Testis (tissue), 3 donors: ENCODE measurements around the gene SPATA2L. TPM values are rescaled to one million over a fixed set of nuclear protein-coding genes. Genes with fewer than 3 reads are reported as not detected.

Experiments
- DNase-seq: peaks from one replicate; pipeline ENCODE4 v3.0.0-alpha.2; 2019
- H3K27ac ChIP-seq, 2 donors: fragments of 200-600 bp; sonication (generic); one replicate each; pipeline ENCODE4 v1.5.1; 2019
- H3K27me3 ChIP-seq: fragments of 200-600 bp; sonication (generic); one replicate; pipeline ENCODE4 v1.5.1; 2019
- H3K36me3 ChIP-seq: fragments of 200-600 bp; sonication (generic); one replicate; pipeline ENCODE4 v1.5.1; 2017; ENCODE audit warnings: low read depth; ENCODE audit errors: missing control alignments
- H3K4me1 ChIP-seq: fragments of 200-600 bp; sonication (generic); one replicate; pipeline ENCODE4 v1.5.1; 2019
- H3K4me3 ChIP-seq, 2 donors: fragments of 200-600 bp; sonication (generic); one replicate each; pipeline ENCODE4 v1.5.1; 2017 to 2019
- H3K9me3 ChIP-seq: fragments of 200-600 bp; sonication (generic); one replicate; pipeline ENCODE4 v1.5.1; 2017
- POLR2A ChIP-seq: fragments of 450-650 bp; IDR thresholded peaks from one replicate; pipeline ENCODE4 v1.6.1; 2017; ENCODE audit warnings: antibody characterized with exemption, mild to moderate bottlenecking, moderate library complexity
- WGBS, 2 donors: methylation state at CpG; one replicate each; pipeline ENCODE4 v1.1.5; 2018; 5-methylcytosine and 5-hydroxymethylcytosine counted together
- intact Hi-C: fragments of 100-400 bp; cut with DNase I; formaldehyde crosslinking; loops from one replicate; pipeline ENCODE4 v1.15.1; 2023; ENCODE audit warnings: low total_unique reads
- polyA plus RNA-seq: library from polyadenylated mRNA; stranded (reverse); fragments of 350-450 nt; fragmentation: Illumina TruSeq; extraction: RNeasy Lipid Tissue Mini Kit (QIAGEN cat#74804); gene quantifications from one replicate; pipeline ENCODE4 v1.2.3, GENCODE V29; 2014; ENCODE audit warnings: low read depth, low replicate concordance; ENCODE audit not compliant: insufficient read depth
- total RNA-seq, 2 donors: library from RNA; depleted of rRNA; stranded (reverse); fragments of >200 nt; gene quantifications; one replicate each; pipeline ENCODE4 v1.2.3, GENCODE V29; 2016
- TF ChIP-seq, protein P1 (sequence below), 3 experiments: fragments of 450-650 bp in 2 of 3; fragments of 200-600 bp in 1 of 3; sonication (generic) in 1 of 3; IDR thresholded peaks; one replicate each; pipeline ENCODE4 v1.5.1; 2016 to 2019; ENCODE audit warnings: antibody characterized with exemption in 3 of 3, mild to moderate bottlenecking in 2 of 3, moderate library complexity in 1 of 3

The SPATA2L gene
- total and polyA plus RNA-seq, 3 donors from 2014 or later = 4.9 to 14.4 (median 13.9) TPM

DNA sequence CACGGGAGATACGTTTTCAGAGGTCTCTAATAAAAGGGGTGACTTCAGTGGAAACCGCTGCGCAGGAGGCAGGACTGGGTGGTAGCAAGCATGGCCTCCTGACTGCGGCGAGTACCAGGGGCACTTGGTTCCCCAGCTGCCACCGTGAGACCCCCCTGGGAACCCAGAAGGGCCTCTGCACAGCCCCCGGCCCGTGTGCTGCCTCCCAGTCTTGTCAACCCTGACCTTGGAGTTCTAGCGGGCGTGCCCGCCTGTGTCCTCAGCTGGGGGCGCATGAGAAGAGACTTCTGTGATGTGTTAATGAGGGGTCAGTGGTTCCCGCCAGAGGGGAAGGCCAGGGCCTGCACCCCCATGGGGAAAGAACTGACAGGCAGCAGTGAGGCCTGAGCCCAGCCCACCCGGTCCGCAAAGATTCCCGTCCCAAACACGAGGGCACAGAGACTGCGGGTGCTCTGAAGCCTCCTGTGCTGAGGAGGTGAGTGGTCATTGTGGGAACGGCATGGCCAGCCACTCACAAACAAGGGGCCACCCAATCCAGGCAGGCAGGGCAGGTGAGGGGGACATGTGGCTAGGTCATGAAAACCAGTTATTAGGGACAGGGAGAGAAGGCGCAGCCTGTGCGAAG, 29.2 kb upstream of the SPATA2L start:
- Histone ChIP-seq H3K9me3 (no peaks in the 10 kb centered on the region), H3K4me3 (no peak overlapping the region), H3K4me1 (no peaks in the 10 kb centered on the region), H3K36me3 (no peaks in the 10 kb centered on the region), H3K27ac (no peak overlapping the region), H3K27me3 (no peaks in the 10 kb centered on the region)
- TF ChIP-seq POLR2A = no peak
- TF ChIP-seq, protein P1, sequence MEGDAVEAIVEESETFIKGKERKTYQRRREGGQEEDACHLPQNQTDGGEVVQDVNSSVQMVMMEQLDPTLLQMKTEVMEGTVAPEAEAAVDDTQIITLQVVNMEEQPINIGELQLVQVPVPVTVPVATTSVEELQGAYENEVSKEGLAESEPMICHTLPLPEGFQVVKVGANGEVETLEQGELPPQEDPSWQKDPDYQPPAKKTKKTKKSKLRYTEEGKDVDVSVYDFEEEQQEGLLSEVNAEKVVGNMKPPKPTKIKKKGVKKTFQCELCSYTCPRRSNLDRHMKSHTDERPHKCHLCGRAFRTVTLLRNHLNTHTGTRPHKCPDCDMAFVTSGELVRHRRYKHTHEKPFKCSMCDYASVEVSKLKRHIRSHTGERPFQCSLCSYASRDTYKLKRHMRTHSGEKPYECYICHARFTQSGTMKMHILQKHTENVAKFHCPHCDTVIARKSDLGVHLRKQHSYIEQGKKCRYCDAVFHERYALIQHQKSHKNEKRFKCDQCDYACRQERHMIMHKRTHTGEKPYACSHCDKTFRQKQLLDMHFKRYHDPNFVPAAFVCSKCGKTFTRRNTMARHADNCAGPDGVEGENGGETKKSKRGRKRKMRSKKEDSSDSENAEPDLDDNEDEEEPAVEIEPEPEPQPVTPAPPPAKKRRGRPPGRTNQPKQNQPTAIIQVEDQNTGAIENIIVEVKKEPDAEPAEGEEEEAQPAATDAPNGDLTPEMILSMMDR (IDR thresholded peaks at IDR 0.05) = no peak
- WGBS, 2 donors = 79 to 86% methylated on average over 19 to 22 of the region's 22 CpGs
- intact Hi-C loops = no loop called here
- DNase-seq = no peak

DNA sequence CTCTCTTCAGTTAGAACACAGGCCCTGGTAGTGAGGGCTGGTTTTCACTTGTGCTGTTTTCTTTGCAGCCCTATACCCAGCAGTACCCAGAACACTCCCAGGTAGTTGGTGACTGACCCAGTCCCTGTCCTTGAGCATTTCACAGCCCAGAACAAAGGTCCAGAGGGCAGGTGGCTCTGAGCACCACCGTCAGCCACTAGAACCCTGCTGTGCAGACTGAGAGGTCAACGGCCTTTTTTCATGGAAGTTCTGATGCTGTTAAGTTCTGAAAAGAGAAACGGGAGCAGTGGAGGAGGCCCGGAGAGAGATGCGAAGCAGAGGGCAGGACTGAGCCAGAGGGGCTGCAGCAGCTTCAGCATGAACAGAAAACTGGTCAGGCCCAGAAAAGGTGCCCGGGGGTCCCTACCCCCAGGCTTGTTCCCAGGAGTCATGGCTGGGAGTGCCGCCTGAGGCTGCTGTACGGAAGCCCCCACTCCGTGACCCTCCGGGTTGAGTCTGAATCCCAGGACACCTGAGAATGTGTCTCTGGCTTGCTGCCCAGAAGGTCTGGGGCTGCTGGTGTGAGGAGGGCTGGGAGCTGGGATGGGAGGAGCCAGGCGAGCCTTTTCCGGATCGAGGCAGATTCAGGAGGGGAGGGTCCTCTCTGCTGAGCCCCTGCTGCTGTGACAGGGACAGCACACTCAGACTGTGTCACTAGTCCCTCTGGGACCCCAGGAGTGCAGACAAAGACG, 28.5 kb upstream of the SPATA2L start:
- H3K27me3 ChIP-seq = no peaks in the 10 kb centered on the region
- no peak for TF ChIP-seq POLR2A
- TF ChIP-seq, protein P1 (IDR thresholded peaks at IDR 0.05) = no peak
- H3K4me3 ChIP-seq = no peak overlapping the region
- no peaks in the 10 kb centered on the region for H3K36me3 ChIP-seq
- intact Hi-C loops = no loop called here
- H3K27ac ChIP-seq = no peak overlapping the region
- no peaks in the 10 kb centered on the region for H3K9me3 ChIP-seq
- no peaks in the 10 kb centered on the region for H3K4me1 ChIP-seq
- no peak for DNase-seq
- 70 to 74% methylated on average over 9 to 14 of the region's 14 CpGs for WGBS, 2 donors

DNA sequence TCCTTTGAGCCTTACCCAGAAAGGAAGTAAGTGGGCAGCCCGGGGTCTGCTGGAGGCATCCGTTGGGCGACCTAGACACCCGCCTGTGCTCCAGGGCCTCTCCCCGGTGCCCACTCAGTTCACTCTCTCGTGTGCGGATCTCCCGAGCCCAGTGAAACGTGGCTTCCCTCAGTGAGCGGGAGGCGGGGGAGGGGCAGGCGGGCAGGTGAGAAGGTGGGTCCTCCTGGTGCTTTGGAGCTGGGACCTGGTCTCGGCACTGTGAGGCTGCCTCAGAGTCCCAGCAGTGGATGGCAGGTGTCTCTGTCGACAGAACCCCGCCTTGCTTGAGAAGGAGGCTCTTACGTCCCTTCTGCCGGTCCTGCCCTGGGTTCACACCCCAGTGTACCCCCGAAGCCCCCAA, 27.8 kb upstream of the SPATA2L start:
- Histone ChIP-seq H3K27me3 (no peaks in the 10 kb centered on the region), H3K4me1 (no peaks in the 10 kb centered on the region), H3K4me3 (no peak overlapping the region), H3K27ac (no peak overlapping the region), H3K9me3 (no peaks in the 10 kb centered on the region), H3K36me3 (no peaks in the 10 kb centered on the region)
- no peak for TF ChIP-seq POLR2A
- TF ChIP-seq, protein P1 (IDR thresholded peaks at IDR 0.05) = no peak
- 88 to 94% methylated on average over 13 to 18 of the region's 18 CpGs for WGBS, 2 donors
- intact Hi-C loops = no loop called here
- no peak for DNase-seq

DNA sequence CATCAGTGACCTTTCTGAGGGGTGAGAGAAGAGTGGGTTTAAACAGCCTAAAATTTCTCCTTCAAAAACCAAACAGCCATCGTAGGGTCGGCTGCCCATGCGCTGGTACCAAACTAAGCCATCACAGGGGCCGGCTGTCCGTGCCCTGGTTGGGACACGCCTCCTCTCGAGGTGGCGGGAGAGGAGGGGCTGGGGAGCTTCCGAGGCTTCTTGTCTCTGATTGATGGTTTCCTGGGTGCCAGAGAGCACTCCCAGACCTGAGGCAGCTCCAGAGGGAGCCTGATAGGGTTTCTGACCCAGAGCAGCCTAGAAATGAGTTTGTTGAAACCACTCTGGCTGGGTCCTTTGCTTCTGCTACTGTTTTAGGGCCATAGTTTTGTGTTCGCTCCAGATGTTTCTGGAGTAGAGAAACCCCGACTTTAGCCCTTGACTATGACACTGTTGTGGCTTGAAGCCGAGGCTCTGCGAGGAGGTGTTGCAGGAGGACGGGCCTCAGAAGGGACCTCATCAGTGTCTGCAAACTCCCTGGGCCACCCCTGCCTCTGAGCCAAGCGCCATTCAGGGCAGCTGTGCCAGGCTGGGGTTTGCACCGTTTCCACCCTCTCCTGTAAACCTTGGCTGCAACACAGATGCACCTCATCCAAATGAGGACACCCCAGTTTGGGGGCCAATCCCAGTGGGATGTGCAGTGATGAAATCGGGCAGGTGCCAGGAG, 26.1 kb upstream of the SPATA2L start:
- Histone ChIP-seq H3K4me1 (peaks cover 16% of the 10 kb centered on the region), H3K36me3 (no peaks in the 10 kb centered on the region), H3K4me3 (no peak overlapping the region), H3K27ac (no peak overlapping the region), H3K9me3 (no peaks in the 10 kb centered on the region), H3K27me3 (no peaks in the 10 kb centered on the region)
- TF ChIP-seq, protein P1 (IDR thresholded peaks at IDR 0.05) = no peak
- TF ChIP-seq POLR2A = no peak
- DNase-seq = no peak
- intact Hi-C loops = no loop called here
- 87 to 92% methylated on average over 15 to 17 of the region's 17 CpGs for WGBS, 2 donors
